Measurements from ENCODE around the gene NR4A2. TPM values are rescaled to one million over a fixed set of nuclear protein-coding genes. Genes with fewer than 3 reads are reported as not detected.

Gene NR4A2
- total RNA-seq (2021; ENCODE audit: unreplicated experiment) = 0.85 TPM
- polyA plus RNA-seq (2012; ENCODE audit: insufficient read length) = 0.91 TPM
- percentile 51 among the genes with signal in this experiment for Bru-seq, nascent RNA
- BruChase-seq, experiment 1, labeled RNA remaining after a 2-hour chase = percentile 40 among the genes with signal in this experiment
- BruChase-seq, experiment 2, labeled RNA remaining after a 6-hour chase = percentile 32 among the genes with signal in this experiment
- long read RNA-seq = 0 reads

DNA sequence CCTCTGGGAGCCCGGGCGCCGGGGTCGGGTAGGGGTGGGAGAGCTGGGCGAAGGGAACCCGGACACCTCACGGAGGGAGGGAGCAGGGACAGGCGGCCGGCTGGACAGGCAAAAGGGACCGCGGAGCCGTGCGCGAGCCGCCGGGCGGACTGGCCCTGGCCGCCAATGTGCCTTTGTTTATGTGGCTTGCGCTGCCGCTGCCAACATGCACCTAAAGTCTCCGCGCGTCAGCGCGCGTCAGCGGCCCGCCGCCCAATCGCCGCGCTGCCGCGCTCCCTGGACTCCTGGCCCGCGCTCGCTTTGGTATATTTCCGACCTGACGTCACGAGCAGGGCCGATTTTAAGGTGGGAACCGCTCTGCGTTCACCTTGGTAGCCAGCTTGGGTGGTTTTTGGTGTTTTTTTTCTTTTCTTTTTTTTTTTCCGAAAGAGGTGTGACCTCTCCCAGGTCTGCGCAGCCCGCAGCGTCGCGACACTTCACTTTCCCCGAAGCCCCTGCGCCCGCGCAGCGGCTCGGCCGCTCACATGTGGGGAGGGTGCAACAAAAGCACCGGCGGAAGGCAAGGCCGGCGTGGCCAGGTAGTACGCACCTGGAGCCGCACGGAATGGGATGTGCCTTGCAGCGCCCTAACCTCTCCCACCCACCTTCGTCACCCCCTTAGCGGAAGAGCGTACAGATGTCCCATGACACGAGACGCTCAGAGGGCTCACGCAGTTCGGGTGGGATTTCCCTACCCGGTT is at the start of gene NR4A2:
Gene NR4A2, minus strand, starts transcription at position 188 of the 740 bp plus-strand sequence. CDS start 2,535 bp downstream, outside the sequence.
- TF ChIP-seq POLR2AphosphoS5 (IDR thresholded peaks at IDR 0.05; ENCODE audit: low read depth, low read length) = peak; percentile 45; the same call in 1 of the 2 replicates
- TF ChIP-seq, protein P1, sequence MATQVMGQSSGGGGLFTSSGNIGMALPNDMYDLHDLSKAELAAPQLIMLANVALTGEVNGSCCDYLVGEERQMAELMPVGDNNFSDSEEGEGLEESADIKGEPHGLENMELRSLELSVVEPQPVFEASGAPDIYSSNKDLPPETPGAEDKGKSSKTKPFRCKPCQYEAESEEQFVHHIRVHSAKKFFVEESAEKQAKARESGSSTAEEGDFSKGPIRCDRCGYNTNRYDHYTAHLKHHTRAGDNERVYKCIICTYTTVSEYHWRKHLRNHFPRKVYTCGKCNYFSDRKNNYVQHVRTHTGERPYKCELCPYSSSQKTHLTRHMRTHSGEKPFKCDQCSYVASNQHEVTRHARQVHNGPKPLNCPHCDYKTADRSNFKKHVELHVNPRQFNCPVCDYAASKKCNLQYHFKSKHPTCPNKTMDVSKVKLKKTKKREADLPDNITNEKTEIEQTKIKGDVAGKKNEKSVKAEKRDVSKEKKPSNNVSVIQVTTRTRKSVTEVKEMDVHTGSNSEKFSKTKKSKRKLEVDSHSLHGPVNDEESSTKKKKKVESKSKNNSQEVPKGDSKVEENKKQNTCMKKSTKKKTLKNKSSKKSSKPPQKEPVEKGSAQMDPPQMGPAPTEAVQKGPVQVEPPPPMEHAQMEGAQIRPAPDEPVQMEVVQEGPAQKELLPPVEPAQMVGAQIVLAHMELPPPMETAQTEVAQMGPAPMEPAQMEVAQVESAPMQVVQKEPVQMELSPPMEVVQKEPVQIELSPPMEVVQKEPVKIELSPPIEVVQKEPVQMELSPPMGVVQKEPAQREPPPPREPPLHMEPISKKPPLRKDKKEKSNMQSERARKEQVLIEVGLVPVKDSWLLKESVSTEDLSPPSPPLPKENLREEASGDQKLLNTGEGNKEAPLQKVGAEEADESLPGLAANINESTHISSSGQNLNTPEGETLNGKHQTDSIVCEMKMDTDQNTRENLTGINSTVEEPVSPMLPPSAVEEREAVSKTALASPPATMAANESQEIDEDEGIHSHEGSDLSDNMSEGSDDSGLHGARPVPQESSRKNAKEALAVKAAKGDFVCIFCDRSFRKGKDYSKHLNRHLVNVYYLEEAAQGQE (IDR thresholded peaks at IDR 0.05; ENCODE audit: insufficient read depth in 1 of 2, low read depth in 2 of 2, low read length in 1 of 2) = no peak
- peak; percentile 76 for TF ChIP-seq TCF7L2 (IDR thresholded peaks at IDR 0.05; ENCODE audit: low read depth, low read length)
- TF ChIP-seq, protein P2, sequence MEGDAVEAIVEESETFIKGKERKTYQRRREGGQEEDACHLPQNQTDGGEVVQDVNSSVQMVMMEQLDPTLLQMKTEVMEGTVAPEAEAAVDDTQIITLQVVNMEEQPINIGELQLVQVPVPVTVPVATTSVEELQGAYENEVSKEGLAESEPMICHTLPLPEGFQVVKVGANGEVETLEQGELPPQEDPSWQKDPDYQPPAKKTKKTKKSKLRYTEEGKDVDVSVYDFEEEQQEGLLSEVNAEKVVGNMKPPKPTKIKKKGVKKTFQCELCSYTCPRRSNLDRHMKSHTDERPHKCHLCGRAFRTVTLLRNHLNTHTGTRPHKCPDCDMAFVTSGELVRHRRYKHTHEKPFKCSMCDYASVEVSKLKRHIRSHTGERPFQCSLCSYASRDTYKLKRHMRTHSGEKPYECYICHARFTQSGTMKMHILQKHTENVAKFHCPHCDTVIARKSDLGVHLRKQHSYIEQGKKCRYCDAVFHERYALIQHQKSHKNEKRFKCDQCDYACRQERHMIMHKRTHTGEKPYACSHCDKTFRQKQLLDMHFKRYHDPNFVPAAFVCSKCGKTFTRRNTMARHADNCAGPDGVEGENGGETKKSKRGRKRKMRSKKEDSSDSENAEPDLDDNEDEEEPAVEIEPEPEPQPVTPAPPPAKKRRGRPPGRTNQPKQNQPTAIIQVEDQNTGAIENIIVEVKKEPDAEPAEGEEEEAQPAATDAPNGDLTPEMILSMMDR (IDR thresholded peaks at IDR 0.05) = no peak
- peak; percentile 96 for TF ChIP-seq SIN3A (IDR thresholded peaks at IDR 0.05; ENCODE audit: borderline replicate concordance, insufficient read depth, low read depth, low read length)
- CTCF ChIA-PET = no interaction called here
- Histone ChIP-seq H3K4me1 (ENCODE audit: control insufficient read depth, insufficient read depth, low read length) (peaks cover 13% of the 10 kb centered on the region), H3K36me3 (ENCODE audit: control insufficient read depth, insufficient read depth, low read length) (peaks cover 4% of the 10 kb centered on the region; the same call in 1 of the 2 replicates), H3K4me3 (ENCODE audit: low read depth in 2 of 2, low read length in 2 of 2) (peak within 1 kb of the TSS; percentile 78 to 83), H3K9me3 (ENCODE audit: control insufficient read depth, insufficient read depth, low read depth, low read length) (no peaks in the 10 kb centered on the region), H3K27ac (ENCODE audit: low read length) (peak within 1 kb of the TSS; percentile 65; the same call in 1 of the 2 replicates), H3K27me3 (ENCODE audit: control insufficient read depth, insufficient read depth, low read length) (no peaks in the 10 kb centered on the region)
- in situ Hi-C loops (cut with HindIII; ENCODE audit: low pct_unique_long_range_greater_than_20kb, low sequenced_read_pairs) = no loop called here
- POLR2A ChIA-PET = no interaction called here
- BruUV-seq (replicated peaks) = no TSS peak
- DNase-seq (ENCODE audit: low read depth, low spot score) (no peak), ATAC-seq (peak; percentile 85)
- intact Hi-C loops (cut with micrococcal nuclease; ENCODE audit: unreplicated experiment) = loop anchor here (10.0 kb wide), 2 partner anchors 562 to 958 kb away; no protein-coding TSS in a partner anchor

DNA sequence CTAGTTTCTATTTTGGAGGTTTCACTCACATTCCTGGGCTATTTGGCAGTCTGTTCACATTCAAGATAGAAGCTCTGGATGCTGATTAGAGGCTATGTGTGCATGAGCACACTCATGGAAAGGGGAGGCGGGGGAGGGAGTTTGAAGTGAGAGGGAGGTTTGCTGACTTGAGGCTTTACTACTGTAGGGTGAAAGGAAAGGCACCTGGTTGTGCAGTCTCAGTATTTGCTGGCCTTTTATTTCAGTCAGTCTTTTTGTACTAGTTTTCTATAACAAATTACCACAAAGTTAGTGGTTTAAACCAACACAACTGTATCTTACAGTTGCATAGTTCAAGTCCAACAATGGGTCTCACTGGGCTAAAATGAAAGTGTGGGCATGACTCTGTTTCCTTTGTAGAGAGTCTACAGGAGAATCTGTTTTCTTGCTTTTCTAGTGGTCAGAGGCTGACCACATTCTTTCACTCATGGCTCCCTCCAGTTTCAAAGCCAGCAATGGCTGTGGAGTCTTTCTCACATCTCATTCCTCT is 47.7 kb upstream of the NR4A2 start:
- Histone ChIP-seq H3K4me1 (ENCODE audit: control insufficient read depth, insufficient read depth, low read length) (no peaks in the 10 kb centered on the region), H3K4me3 (ENCODE audit: low read depth in 2 of 2, low read length in 2 of 2) (no peak overlapping the region), H3K27me3 (ENCODE audit: control insufficient read depth, insufficient read depth, low read length) (peaks cover 20% of the 10 kb centered on the region), H3K9me3 (ENCODE audit: control insufficient read depth, insufficient read depth, low read depth, low read length) (no peaks in the 10 kb centered on the region), H3K36me3 (ENCODE audit: control insufficient read depth, insufficient read depth, low read length) (no peaks in the 10 kb centered on the region), H3K27ac (ENCODE audit: low read length) (no peak overlapping the region)
- intact Hi-C loops (cut with micrococcal nuclease; ENCODE audit: unreplicated experiment) = no loop called here
- ChIA-PET CTCF (no interaction called here), POLR2A (no interaction called here)
- BruUV-seq (replicated peaks) = no TSS peak
- no peak for DNase-seq (ENCODE audit: low read depth, low spot score)
- no peak for ATAC-seq
- TF ChIP-seq SIN3A (IDR thresholded peaks at IDR 0.05; ENCODE audit: borderline replicate concordance, insufficient read depth, low read depth, low read length) (no peak), TCF7L2 (IDR thresholded peaks at IDR 0.05; ENCODE audit: low read depth, low read length) (no peak), POLR2AphosphoS5 (IDR thresholded peaks at IDR 0.05; ENCODE audit: low read depth, low read length) (no peak)
- TF ChIP-seq, protein P1 (IDR thresholded peaks at IDR 0.05; ENCODE audit: insufficient read depth in 1 of 2, low read depth in 2 of 2, low read length in 1 of 2) = no peak
- TF ChIP-seq, protein P2 (IDR thresholded peaks at IDR 0.05) = no peak
- in situ Hi-C loops (cut with HindIII; ENCODE audit: low pct_unique_long_range_greater_than_20kb, low sequenced_read_pairs) = no loop called here
